GM21737 (cell line): Measurements from ENCODE around the gene SAA1.

ENCODE experiments used
- ATAC-seq: cut with Tn5 transposase; IDR thresholded peaks from one replicate; pipeline ENCODE4 v1.9.1; 2021; ENCODE audit warnings: mild to moderate bottlenecking, moderate library complexity; ENCODE audit not compliant: unreplicated experiment

SAA1 gene

DNA sequence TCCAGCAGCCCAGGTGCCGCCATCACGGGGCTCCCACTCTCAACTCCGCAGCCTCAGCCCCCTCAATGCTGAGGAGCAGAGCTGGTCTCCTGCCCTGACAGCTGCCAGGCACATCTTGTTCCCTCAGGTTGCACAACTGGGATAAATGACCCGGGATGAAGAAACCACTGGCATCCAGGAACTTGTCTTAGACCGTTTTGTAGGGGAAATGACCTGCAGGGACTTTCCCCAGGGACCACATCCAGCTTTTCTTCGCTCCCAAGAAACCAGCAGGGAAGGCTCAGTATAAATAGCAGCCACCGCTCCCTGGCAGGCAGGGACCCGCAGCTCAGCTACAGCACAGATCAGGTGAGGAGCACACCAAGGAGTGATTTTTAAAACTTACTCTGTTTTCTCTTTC lies at the start of gene SAA1:
Gene SAA1 (plus strand): TSS at position 316 of the 400 bp plus-strand sequence. CDS start 624 bp downstream, outside the sequence.
- ATAC-seq = no peak

DNA sequence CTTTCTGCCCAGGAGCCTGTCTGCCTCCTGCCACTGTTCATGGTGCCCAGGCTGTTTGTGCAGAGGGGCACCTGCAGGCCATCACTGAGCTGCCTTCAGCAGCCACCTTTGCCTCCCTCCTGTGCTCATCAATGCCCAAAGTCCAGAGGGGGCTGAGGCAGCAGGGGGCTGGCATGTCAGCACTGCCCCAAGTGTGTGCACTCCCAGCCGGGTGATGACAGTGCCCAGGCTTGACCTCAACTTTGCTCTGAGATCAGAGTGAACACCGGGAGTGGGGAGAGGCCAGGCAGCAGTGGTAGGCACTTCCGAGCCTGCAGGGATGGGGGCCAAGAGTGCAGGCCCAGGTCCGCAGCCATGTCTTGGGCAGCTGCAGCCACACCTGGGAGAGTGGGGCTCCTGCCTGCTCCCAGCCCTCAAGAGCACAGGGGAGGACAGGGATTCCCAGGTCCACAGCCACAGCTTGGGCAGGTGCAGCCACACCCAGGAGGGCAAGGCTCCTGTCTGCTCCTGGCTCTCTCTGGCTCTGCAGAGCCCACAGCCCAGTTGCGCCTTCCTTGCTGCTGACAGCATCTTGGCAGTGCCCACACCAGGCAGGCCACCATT lies 44.7 kb upstream of the SAA1 start:
- no peak for ATAC-seq

DNA sequence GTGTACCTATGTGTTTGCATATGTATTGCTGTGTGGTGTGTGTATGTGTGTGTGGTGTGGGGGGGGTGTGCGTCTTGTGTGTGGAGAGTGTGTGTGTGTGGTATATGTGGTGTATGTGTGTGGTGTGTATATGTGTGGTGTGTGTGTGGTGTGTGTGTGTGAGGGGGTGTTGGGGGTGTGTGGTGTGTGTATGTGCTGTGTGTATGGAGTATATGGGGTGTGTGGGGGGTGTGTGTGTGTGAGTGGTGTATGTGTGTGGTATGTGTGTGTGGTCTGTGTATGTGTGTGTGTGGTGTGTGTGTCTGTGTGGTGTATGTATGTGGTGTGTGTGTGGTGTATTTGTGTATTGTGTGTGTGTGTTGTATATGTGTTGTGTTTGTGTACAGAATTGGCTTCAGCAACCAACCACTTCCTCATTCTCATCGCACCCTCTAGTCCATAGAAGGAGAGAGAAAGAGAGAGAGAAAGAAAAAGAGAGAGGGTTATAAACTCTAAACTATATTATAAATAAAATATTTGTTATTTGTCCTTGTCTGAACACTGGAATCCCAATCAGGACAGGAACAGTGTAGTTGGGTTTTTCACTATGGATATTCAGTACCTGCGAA lies 43.1 kb upstream of the SAA1 start:
- no peak for ATAC-seq

DNA sequence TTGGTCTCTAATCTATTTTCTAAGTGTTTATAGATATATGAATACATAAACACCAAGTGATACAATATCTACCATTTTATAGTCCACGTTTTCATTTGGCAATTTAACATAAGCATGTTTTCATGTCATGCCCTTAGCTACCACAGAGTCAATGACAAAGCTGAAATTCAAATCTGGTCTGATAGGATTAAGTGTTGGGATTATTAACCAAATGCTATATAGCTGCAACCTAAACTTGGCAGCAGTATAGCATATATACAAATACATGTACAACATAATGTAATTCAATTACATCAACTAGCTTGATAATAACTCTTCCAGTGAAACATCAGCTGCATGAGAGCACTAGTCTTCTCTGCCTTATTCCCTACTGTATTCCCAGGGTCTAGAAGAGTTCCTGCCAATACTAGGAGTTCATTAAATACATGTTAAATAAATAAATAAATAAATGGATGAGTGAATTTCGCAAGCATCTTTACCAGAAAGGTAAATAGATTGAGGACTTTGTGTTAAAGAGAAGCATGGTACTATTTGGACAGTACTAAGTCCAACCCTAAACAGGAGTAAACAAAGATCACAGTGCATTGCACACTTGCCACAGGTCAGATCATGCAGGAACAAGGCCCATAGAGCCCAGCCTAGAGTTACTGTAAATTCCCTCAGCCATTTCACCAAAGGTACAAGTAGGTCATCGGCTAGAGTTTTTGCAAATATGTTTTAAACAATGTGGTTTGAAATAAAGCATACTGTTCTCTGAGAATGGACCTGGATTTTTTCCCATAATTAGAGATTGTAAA lies 42.3 kb upstream of the SAA1 start:
- ATAC-seq = no peak

DNA sequence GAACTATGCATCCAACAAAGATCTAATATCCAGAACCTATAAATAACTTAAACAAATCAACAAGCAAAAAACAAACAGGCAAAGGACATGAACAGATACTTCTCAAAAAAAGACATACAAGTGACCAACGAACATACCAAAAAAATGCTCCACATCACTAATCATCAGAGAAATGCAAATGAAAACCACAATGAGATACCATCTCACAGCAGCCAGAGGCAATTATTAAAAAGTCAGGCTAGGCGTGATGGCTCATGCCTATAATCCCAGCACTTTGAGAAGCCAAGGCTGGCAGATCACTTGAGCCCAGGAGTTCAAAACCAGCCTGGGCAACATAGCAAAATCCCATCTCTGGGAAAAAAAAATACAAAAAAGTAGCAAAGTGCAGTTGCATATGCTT lies 40.2 kb upstream of the SAA1 start:
- ATAC-seq = no peak

DNA sequence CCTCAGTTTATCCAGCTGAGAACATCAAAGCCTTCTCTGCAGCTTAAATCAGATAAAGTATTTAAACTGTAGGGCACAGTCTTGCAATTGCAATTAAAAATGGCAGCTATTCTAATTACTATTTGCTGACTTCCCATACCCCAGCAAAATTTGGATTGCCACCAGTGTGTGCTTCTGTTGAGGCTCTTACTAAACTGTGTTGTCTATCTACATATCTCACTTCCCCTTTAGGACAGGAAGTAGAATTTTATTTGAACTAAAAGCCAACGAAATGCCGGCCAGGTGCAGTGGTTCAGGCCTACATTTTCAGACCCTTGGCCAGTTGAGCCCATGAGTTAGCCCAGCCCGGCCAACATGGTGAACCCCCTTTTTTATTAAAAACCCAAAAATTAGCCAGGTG lies 36.6 kb upstream of the SAA1 start:
- ATAC-seq = peak; percentile 92

DNA sequence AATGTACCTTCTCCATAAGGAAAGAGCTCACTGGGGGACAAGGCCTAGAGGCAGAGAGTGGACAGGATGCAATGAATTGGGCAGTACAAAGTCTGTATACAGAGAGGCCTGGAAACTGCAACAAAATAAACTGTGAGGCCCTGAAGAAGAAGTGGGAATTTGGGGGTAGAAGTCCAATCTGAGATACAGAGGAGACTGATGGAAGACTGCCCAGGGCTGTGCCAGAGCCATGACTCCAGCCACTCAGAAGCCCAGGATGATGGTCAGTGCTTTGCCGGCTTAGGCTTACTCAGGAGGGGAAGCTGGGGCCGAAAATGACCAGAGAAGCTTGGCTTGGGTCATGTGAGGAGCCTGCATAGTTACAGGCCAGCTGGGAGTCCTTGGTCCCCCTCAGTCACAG lies 35.2 kb upstream of the SAA1 start:
- ATAC-seq = no peak

DNA sequence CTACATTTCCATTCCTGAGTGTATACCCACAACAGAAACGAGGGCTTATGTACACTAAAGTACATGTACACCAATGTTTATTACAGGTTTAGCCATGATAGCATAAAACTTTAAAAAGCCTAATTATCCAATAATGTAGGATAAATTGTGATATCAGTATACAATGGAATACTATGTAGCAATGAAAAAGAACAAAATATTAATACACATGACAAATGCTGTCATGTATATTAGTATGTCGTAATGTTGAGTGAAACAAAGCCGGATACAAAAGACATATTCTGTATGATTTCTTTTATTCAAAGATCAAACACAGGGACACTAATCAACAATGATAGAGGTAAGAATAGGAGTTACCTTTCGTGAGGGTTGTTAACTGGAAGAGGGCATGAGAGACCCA lies 32.2 kb upstream of the SAA1 start:
- ATAC-seq = no peak

DNA sequence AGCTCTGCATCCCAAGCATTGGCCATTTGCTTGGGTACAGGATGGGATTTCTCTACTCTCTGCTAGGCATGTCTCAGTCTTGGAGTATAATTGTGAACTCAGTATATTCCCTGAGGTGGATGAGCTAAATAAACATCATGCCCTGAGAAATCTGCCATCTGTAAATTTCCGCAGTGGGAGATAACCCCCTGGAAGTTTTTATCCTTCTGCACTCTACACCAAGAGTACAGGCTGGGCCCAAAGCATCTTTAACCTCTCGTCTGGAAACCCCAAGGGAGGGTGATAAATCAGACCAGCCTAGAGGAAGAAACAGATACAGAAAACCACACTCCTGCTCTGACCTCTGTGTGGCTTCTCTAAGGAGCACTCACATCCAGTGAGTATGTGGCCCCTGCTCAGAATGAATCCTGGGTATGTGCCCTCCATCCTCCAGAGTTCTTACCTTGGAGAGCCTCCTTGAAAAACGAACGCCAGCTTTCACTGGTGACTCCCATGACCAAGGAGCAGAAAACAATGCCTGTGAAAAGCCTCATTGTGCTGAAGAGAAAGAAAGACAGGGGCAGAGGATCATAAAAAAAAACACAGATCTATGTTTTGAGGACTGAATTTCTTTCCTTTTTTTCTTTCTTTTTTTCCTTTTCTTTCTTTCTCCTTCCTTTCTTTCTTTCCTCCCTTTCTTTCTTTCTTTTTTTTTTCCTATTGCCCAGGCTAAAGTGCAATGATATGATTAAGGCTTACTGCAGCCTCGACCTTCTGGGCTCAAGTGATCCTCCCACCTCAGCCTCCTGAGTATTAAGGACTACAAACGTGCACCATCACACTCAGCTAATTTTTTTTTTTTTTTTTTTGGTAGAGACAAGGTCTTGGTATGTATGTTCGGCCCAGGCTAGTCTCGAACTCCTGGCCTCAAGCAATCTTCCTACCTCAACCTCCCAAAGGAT lies 30.4 kb upstream of the SAA1 start:
- no peak for ATAC-seq

DNA sequence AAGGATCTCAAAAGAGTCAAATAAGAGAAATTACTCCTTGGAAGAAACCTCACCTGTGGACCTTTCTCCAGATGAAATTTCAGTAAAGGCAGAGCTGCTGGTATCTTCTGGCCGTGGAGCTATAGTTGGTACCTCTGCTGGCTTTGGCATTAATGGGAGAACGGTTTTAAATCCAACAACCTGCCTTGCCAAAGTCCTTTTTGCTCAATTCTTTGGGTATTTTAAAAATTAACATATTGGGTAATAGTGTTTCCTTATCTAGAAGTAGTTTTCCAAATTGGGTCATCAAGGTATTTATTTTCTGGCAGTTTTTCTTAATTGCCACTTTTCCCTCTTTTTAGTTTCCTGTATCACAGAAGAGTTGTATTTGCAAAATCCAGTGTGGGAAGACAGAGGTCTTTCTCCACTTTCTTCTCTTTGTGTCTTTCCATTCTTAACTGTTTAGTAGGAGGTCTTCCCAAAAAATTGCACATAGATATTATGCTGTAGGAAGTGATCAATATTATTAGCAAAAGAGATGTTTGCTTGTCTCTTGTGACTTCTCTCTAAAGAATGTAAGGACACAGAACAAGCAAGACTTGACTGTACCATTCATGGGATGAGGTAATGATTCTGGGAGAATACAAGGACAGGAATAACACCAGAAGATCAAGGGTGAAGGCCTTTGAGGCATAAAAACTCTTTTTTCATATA lies 29.3 kb upstream of the SAA1 start, which contains the start of gene SAA4:
Gene SAA4 (minus strand): TSS at position 139 of the 693 bp plus-strand sequence. CDS start 876 bp downstream, outside the sequence.
- ATAC-seq = no peak

DNA sequence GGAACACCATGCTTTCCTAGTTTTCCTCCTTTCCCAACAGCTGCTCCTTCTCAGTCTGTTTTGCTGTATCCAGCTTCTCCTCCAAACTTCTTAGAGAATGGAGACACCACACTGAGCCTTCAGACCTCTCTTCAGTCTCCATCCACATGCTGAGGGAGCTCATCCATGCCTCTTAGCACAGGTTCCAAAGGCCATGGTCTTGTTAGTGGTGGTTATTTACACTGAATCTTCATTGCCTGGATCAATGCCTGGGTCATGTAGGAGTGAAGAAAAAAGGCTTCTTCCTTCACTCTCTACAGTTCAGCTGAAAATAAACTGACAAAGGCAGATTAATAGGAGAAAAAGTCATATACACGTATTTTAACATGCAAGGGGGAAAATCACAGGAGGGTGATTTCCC lies 26.4 kb upstream of the SAA1 start:
- no peak for ATAC-seq

DNA sequence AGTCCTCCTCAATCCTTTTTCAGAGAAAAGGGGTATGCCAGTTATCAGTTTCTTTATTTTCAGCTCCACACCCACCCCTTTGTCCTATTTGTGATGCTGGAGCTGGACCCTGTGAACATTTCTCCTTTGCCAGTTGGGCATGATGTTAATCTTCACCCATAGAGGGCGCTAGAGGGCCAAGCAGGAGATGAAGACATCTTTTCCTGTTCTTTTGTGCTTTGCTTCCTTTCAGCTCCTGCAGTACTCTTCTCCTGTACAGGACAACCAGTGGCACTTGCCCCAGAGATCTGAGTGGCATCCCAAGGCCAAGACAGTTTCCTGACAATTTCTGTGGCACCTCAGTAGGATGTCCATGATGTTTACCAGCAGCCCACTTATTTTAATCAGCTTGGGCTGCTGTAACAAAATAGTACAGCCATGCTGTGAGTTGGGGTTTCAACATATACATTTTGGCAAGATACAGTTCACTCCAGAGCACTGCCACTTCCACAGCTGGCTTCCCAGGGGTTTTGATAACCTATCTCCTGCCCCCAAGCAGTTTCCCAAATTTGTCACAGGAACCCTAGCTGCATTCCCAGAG lies 22.2 kb upstream of the SAA1 start:
- no peak for ATAC-seq

DNA sequence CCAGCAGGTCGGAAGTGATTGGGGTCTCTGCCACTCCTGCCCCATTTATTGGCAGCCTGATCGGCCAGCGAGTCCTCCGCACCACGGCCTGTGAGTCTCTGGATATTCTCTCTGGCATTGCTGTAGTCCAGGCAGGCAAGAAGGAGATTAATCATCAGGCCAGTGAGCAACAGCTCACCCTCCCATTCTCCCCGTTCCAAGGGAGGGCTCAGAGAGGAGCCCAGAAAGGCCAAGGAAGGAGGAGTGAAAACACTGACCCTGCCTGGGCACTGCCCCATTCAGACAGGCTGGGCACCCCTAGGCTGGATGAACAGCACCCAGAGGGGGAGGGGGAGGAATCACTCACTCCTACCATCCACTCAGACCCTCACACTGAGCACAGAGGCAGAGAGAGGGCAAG lies 20.7 kb upstream of the SAA1 start:
- no peak for ATAC-seq

DNA sequence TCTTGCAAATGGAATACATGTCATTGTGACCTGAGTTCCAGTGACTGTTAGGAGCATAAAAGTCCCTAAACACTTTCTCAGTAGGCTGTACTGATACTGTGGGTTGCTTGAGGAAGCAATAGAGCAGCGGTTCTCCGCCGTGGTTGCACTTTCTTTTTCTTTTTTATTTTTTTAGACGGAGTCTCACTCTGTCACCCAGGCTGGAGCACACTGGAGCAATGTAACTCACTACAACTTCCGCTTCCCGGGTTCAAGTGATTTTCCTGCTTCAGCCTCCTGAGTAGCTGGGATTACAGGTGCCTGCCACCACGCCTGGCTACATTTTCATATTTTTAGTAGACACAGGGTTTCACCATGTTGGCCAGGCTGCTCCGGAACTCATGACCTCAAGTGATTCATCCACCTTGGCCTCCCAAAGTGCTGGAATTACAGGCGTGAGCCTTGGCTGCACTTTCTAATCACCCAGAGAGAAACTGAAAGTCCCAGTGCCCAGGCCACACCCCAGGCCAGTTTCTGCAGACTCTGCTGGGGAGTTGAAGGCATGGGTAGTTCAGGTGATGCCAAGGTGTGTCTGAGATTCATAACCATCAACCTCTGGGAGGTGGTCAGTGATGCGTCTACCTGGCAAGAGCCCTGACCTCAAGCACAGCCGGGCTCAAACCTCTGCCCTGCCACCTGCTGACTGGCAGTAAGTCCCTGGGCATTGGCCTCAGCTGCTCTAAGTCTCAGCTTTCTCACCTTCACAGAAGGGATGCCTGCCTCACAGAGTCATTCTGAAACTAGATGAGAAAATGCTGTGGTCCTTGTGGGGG lies 19.5 kb upstream of the SAA1 start:
- ATAC-seq = peak; percentile 80

DNA sequence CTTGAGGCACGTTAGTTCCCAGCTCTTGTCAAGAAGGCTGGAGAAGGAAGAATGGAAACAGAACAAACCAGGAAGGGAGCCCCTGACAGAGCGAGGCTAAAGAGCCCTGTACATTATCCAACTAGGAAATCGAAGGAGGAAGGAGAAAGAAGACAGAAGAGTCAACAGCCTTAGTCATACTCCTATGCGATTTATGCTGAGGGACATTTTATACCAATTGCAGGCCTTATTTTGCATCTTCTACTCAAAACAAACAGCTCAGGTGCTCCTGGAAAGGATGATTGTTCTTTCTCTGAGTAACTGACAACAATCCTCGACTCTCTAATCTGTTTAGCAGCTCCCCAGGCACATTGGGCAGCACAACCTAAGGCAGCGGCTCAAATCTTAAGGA lies 18.9 kb upstream of the SAA1 start:
- ATAC-seq = peak; percentile 15

DNA sequence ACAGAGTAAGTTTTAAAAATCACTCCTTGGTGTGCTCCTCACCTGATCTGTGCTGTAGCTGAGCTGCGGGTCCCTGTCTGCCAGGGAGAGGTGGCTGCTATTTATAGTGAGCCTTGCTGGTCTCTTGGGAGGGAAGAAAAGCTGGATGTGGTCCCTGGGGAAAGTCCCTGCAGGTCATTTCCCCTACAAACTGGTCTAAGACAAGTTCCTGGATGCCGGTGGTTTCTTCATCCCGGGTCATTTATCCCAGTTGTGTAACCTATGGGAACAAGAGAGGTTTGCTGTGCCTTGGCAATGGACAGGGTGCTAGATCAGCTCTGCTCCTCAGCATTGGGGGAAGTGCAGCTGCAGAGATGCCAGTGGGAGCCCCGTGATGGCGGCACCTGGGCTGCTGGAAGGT lies 17.5 kb upstream of the SAA1 start, which contains the start of gene SAA2:
Gene SAA2 (minus strand): TSS at position 108 of the 400 bp plus-strand sequence. CDS start 657 bp downstream, outside the sequence.
- no peak for ATAC-seq

DNA sequence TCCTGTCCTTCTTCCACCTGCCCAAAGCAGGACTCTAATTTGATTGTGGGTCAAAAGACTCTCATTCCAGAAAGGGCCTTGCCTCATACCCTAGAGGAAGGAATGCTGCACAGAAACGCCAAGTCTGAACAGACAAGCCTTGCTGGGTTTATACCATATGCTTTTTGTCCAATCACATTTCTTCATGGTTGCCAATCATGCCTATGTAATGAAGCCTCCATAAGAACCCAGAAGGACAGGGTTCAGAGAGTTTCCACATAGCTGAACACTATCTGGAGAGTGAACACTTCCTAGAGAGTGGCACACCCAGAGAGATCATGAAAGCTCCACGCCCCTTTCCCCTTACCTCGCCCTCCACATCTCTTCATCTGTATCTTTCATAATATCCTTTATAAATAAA lies 12.8 kb upstream of the SAA1 start:
- ATAC-seq = no peak

DNA sequence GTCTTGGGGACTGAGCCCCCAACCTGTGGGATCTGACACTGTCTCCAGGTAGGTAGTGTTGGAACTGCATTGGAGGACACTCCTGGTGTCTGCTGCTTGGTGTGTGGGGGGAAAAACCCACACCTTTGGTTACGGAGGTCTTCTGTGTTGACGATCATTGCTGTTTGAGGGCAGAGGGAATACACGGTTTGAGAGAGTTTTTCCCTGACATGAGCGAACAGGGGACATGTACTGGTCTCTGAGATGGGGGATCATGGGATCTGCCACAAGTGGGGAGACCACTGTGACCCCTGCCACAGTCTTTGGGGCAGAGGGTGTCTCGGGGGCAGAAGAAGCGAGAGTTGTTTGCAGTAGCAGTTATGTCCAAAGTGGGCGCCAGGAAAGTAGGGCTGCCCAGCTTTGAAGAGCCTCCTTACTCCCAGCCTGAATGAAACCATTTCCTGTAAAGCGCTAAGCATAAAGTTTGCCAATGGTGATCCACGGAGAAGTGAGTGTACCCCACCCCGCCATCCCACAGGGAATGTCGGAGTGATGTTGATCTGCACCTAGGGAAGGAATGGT lies 12.2 kb upstream of the SAA1 start:
- no peak for ATAC-seq
